GM10266 (cell line): ENCODE results near the gene PM20D1.

Source experiments
- DNase-seq: peaks from one replicate; pipeline ENCODE4 v3.0.0; 2012; ENCODE audit errors: extremely low spot score
- TF ChIP-seq, protein P1 (sequence below): IDR thresholded peaks from 2 replicates; pipeline ENCODE4 v1.5.1; 2012; ENCODE audit warnings: mild to moderate bottlenecking, low read depth; ENCODE audit not compliant: control insufficient read depth, insufficient read depth; ENCODE audit errors: missing control alignments

PM20D1 gene

DNA sequence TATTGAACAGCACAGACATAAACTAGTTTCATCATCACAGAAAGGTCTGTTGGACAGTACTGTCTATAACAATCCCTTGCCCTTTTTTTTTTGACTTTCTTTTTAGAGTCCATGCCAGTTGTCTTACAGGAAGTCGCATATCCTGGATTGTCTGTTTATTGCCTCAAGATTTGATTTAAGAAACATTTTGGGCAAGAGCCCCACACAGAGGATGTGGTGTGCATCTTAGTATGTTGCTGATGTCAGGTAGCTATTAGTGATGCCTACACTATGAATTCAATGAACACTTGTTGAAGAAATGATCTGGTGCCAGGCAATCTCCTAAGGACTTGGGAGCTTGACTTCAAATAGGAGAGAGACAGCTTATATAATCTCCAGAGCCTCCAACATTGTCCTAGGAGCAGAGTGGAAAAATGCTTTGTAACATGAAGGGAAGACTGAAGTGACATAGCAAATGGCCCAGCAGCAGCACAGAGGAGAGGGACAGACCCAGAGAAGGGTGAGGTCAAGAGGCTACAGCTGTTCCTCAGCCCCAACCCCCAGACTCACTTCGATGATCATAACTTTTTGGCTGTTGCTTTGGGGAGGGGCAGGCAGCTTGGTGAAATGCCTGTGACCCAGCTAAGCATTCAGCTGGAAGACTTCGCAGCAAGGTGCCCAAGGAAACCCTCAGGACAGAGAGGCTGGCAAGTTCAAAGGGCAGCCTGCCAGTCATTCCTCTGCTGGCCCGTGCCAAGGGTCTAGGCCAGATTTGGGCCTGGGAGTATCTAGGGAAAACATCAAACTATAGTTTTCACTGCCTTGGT is 67.1 kb downstream of the PM20D1 start:
- TF ChIP-seq, protein P1, sequence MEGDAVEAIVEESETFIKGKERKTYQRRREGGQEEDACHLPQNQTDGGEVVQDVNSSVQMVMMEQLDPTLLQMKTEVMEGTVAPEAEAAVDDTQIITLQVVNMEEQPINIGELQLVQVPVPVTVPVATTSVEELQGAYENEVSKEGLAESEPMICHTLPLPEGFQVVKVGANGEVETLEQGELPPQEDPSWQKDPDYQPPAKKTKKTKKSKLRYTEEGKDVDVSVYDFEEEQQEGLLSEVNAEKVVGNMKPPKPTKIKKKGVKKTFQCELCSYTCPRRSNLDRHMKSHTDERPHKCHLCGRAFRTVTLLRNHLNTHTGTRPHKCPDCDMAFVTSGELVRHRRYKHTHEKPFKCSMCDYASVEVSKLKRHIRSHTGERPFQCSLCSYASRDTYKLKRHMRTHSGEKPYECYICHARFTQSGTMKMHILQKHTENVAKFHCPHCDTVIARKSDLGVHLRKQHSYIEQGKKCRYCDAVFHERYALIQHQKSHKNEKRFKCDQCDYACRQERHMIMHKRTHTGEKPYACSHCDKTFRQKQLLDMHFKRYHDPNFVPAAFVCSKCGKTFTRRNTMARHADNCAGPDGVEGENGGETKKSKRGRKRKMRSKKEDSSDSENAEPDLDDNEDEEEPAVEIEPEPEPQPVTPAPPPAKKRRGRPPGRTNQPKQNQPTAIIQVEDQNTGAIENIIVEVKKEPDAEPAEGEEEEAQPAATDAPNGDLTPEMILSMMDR, result no peak
- DNase-seq, result no peak

DNA sequence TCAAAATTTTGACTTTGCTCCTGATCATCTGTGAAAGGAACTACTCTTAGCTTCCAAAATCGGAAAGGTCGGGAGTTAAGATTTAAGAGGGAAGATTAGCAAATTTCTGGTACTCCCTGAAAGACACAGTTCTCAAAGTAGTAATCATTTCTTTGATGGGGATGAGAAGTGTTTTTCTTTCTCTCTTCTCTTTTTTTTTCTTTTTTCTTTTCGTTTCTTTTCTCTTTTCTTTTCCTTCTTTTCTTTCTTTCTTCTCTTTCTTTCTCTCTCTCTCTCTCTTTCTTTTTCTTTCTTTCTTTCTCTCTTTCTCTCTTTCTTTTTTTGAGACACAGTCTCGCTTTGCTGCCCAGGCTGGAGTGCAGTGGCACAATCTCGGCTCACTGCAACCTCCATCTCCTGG is 69.6 kb downstream of the PM20D1 start:
- TF ChIP-seq, protein P1, result no peak
- DNase-seq, result no peak
